ENCODE results near the gene BNC2.

DNA sequence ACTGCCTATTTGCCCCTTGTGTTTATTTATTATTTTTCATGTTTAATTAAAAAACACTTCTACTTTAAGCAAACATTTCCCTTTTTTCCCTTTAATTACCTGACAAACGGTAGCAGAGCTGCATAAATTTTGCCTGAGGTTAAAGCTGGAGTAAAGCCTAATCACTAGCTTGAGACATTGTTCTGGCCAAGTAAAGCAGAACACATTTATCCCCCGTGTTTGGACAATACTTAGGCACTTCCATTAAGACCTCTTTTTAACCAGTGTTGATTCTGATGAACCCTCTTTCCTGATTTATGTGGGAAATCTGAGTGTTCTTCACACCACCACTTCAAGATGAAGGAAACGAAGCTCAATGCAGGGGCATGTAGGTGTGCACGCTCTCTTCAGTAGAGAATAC lies 54.5 kb downstream of the BNC2 start:
- TF ChIP-seq, protein P1, sequence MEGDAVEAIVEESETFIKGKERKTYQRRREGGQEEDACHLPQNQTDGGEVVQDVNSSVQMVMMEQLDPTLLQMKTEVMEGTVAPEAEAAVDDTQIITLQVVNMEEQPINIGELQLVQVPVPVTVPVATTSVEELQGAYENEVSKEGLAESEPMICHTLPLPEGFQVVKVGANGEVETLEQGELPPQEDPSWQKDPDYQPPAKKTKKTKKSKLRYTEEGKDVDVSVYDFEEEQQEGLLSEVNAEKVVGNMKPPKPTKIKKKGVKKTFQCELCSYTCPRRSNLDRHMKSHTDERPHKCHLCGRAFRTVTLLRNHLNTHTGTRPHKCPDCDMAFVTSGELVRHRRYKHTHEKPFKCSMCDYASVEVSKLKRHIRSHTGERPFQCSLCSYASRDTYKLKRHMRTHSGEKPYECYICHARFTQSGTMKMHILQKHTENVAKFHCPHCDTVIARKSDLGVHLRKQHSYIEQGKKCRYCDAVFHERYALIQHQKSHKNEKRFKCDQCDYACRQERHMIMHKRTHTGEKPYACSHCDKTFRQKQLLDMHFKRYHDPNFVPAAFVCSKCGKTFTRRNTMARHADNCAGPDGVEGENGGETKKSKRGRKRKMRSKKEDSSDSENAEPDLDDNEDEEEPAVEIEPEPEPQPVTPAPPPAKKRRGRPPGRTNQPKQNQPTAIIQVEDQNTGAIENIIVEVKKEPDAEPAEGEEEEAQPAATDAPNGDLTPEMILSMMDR (conservative IDR thresholded peaks at IDR 0.05), result no peak
- no peak for TF ChIP-seq EZH2 (IDR thresholded peaks at IDR 0.05; ENCODE audit: low read depth)

Measured in PC-9 (cell line).